PC-9 (cell line): ENCODE data around the gene OR1M1. TPM values are rescaled to one million over a fixed set of nuclear protein-coding genes. Genes with fewer than 3 reads are reported as not detected.
A peak's percentile ranks its signal among the peaks of the same experiment; 100 is the strongest.

Source experiments
- BruUV-seq: library from RNA; stranded (reverse); fragments of 400-500 nt; replicated peaks from 2 replicates; lab custom pipeline; 2021; lab: Mats Ljungman, UMichigan
- CTCF ChIA-PET: fragments of 300-600 bp; sonication (Branson Sonifier 250); formaldehyde crosslinking; loops from one replicate; lab custom pipeline; 2022; ENCODE audit warnings: antibody characterized with exemption; lab: Charles Lee
- POLR2A ChIA-PET: fragments of 300-600 bp; sonication (Branson Sonifier 250); formaldehyde crosslinking; loops from one replicate; lab custom pipeline; 2022; ENCODE audit warnings: antibody characterized with exemption; ENCODE audit not compliant: unreplicated experiment; lab: Charles Lee
- DNase-seq, 2 experiments: peaks; one replicate each; pipeline versions ENCODE4 v3.0.0 to v3.0.0-alpha.2; 2015 to 2022; ENCODE audit warnings: mixed read lengths in 1 of 2
- H2AFZ ChIP-seq: fragments of 200-600 bp; sonication (generic); 2 replicates; pipeline ENCODE4 v1.8.1; 2017; ENCODE audit warnings: antibody characterized with exemption
- H3F3A ChIP-seq: fragments of 200-600 bp; sonication (generic); 2 replicates; pipeline ENCODE4 v1.8.1; 2017; ENCODE audit warnings: antibody characterized with exemption, mild to moderate bottlenecking, low read depth; ENCODE audit not compliant: insufficient read depth
- H3K27ac ChIP-seq: fragments of 200-600 bp; sonication (generic); 2 replicates; pipeline ENCODE4 v1.6.1; 2016; ENCODE audit warnings: mixed run types
- H3K27me3 ChIP-seq: fragments of 200-600 bp; sonication (generic); 2 replicates; pipeline ENCODE4 v1.6.1; 2016; ENCODE audit warnings: low read depth, mixed run types; ENCODE audit not compliant: insufficient read depth
- H3K36me3 ChIP-seq: fragments of 200-600 bp; sonication (generic); 2 replicates; pipeline ENCODE4 v1.6.1; 2016; ENCODE audit warnings: low read depth, mixed run types
- H3K4me1 ChIP-seq: fragments of 200-600 bp; sonication (generic); replicated peaks from 2 replicates; pipeline ENCODE4 v1.6.1; 2016; ENCODE audit warnings: mixed run types; ENCODE audit not compliant: insufficient read depth
- H3K4me2 ChIP-seq: fragments of 200-600 bp; sonication (generic); 2 replicates; pipeline ENCODE4 v1.6.1; 2017; ENCODE audit warnings: mixed run types
- H3K4me3 ChIP-seq: fragments of 200-600 bp; sonication (generic); 2 replicates; pipeline ENCODE4 v1.6.1; 2016; ENCODE audit warnings: mixed run types
- H3K79me2 ChIP-seq: fragments of 200-600 bp; sonication (generic); 2 replicates; pipeline ENCODE4 v1.6.1; 2017; ENCODE audit warnings: low read depth, mixed run types
- H3K9me2 ChIP-seq: fragments of 200-600 bp; sonication (generic); 2 replicates; pipeline ENCODE4 v1.8.1; 2017; ENCODE audit warnings: mild to moderate bottlenecking; ENCODE audit not compliant: insufficient read depth
- H3K9me3 ChIP-seq: fragments of 200-600 bp; sonication (generic); 2 replicates; pipeline ENCODE4 v1.8.1; 2016; ENCODE audit warnings: low read depth; ENCODE audit not compliant: insufficient read depth
- H4K20me1 ChIP-seq: fragments of 200-600 bp; sonication (generic); 2 replicates; pipeline ENCODE4 v1.8.1; 2017; ENCODE audit not compliant: insufficient read depth
- EZH2 ChIP-seq: fragments of 200-600 bp; sonication (generic); IDR thresholded peaks from 2 replicates; pipeline ENCODE4 v1.8.0; 2017; ENCODE audit warnings: antibody characterized with exemption, low read depth
- intact Hi-C: fragments of 100-400 bp; cut with micrococcal nuclease; formaldehyde crosslinking; loops from one replicate; pipeline ENCODE4 v1.10.0; 2022; ENCODE audit not compliant: unreplicated experiment
- total RNA-seq: library from RNA; stranded (reverse); gene quantifications from 2 replicates; pipeline ENCODE4 v1.2.3, GENCODE V29; 2021
- TF ChIP-seq, protein P1 (sequence below): fragments of 200-600 bp; sonication (generic); conservative IDR thresholded peaks from 2 replicates; pipeline ENCODE4 v1.6.1; 2017; ENCODE audit warnings: mixed run types, antibody characterized with exemption, mild to moderate bottlenecking, moderate library complexity

The OR1M1 gene
- total RNA-seq, 1 experiment from 2014 or later, result not detected

DNA sequence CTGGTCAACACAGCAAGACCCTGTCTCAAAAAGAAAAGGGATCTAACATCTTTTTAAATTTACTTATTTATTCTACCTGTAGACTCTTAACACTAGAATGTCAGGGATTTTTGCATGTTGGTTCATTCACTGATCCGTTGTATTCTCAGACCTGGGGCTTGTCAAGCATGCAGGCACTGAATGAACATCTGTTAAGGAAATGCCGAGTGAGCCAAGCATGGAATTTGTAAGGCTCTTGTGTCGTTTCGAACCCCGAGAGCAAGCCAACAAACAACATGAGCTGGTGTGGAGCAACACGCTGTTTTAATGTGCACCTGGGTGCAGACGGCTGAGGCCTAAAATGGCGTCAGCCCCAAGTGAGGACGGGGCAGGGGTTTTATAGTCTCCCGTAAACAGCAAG lies 10.0 kb upstream of the OR1M1 start:
- TF ChIP-seq EZH2, result no peak
- TF ChIP-seq, protein P1, sequence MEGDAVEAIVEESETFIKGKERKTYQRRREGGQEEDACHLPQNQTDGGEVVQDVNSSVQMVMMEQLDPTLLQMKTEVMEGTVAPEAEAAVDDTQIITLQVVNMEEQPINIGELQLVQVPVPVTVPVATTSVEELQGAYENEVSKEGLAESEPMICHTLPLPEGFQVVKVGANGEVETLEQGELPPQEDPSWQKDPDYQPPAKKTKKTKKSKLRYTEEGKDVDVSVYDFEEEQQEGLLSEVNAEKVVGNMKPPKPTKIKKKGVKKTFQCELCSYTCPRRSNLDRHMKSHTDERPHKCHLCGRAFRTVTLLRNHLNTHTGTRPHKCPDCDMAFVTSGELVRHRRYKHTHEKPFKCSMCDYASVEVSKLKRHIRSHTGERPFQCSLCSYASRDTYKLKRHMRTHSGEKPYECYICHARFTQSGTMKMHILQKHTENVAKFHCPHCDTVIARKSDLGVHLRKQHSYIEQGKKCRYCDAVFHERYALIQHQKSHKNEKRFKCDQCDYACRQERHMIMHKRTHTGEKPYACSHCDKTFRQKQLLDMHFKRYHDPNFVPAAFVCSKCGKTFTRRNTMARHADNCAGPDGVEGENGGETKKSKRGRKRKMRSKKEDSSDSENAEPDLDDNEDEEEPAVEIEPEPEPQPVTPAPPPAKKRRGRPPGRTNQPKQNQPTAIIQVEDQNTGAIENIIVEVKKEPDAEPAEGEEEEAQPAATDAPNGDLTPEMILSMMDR, result no peak
- H3F3A ChIP-seq, result peaks cover 30% of the 10 kb centered on the region
- peaks cover 22% of the 10 kb centered on the region for H3K4me1 ChIP-seq
- no peaks in the 10 kb centered on the region for H3K9me3 ChIP-seq
- ChIA-PET CTCF (no interaction called here), POLR2A (no interaction called here)
- no peak overlapping the region for H3K27ac ChIP-seq
- intact Hi-C loops, result loop anchor here (5.0 kb wide), 1 partner anchor 245 kb away; the partner anchor contains the start of genes MBD3L1 and ZNF558
- no peak overlapping the region for H3K4me2 ChIP-seq
- no peaks in the 10 kb centered on the region for H3K79me2 ChIP-seq
- no peak for DNase-seq
- no TSS peak for BruUV-seq
- no peak overlapping the region for H2AFZ ChIP-seq
- H3K9me2 ChIP-seq, result no peaks in the 10 kb centered on the region
- H4K20me1 ChIP-seq, result no peaks in the 10 kb centered on the region
- no peak overlapping the region for H3K4me3 ChIP-seq
- H3K27me3 ChIP-seq, result no peaks in the 10 kb centered on the region
- no peaks in the 10 kb centered on the region for H3K36me3 ChIP-seq

DNA sequence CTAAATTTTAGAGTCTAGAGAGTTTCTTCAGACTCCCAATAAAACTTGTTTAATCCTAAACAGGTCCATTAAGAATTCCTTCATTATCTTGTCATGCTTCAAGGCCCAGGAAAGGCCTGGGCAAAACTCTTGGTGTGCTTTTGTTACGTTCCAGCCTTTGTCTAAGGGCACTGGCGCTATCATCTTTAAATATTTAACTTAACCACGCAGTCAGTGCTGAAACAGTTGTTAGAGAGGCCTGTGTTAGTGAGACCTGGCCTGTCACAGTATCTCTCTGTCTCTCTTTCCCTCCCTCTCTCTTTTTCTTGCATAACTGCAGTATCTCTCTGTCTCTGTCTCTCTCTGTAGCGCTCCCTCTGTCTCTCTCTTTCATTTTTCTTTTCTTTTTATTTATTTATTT lies 8.2 kb upstream of the OR1M1 start:
- peaks cover 26% of the 10 kb centered on the region for H3F3A ChIP-seq
- no peak overlapping the region for H2AFZ ChIP-seq
- H3K9me2 ChIP-seq, result no peaks in the 10 kb centered on the region
- intact Hi-C loops, result loop anchor here (1.0 to 5.0 kb wide), 2 partner anchors 23 to 246 kb away; partner anchors contain the start of genes MBD3L1 and ZNF558
- no peak overlapping the region for H3K4me2 ChIP-seq
- H4K20me1 ChIP-seq, result no peaks in the 10 kb centered on the region
- H3K27me3 ChIP-seq, result no peaks in the 10 kb centered on the region
- H3K36me3 ChIP-seq, result no peaks in the 10 kb centered on the region
- TF ChIP-seq, protein P1, result no peak
- no peak for TF ChIP-seq EZH2
- H3K4me3 ChIP-seq, result no peak overlapping the region
- H3K4me1 ChIP-seq, result peaks cover 22% of the 10 kb centered on the region
- CTCF ChIA-PET, result no interaction called here
- no peaks in the 10 kb centered on the region for H3K9me3 ChIP-seq
- no peak overlapping the region for H3K27ac ChIP-seq
- BruUV-seq, result no TSS peak
- H3K79me2 ChIP-seq, result no peaks in the 10 kb centered on the region
- no peak for DNase-seq
- POLR2A ChIA-PET, result no interaction called here

DNA sequence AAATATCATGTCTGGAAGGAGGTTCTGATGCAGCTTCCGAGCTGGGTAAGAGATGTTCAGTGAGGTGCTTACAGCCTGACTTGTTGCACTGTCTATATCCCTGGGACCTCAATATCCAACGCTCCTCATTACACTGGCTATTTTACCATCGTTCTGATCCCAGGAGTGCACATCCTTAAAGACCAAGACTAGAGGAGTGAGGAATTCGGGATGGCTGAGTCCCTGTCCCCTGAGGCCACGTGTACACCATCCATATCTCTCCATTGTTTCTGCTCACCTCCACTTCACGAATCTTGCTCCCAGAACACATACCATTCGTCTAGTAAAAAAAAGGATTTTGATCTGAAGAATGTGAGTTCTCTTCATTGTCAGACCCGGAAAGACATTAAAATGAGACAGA lies 20.5 kb downstream of the OR1M1 start, which contains the start of gene OR7G2:
TSS of gene OR7G2 (minus strand) at position 101 of the 400 bp plus-strand sequence. CDS start 4,232 bp downstream, outside the sequence.
- H3K27ac ChIP-seq, result no peak within 1 kb of the TSS
- ChIA-PET CTCF (no interaction called here), POLR2A (interaction anchor here (0.8 kb wide), 1 partner anchor 527 kb away, joined by 3 read pairs; no protein-coding TSS in a partner anchor)
- DNase-seq, result no peak
- no peak for TF ChIP-seq EZH2
- TF ChIP-seq, protein P1, result no peak
- H2AFZ ChIP-seq, result no peak within 1 kb of the TSS
- no peaks in the 10 kb centered on the region for H3K4me1 ChIP-seq
- no peaks in the 10 kb centered on the region for H3K9me3 ChIP-seq
- no peaks in the 10 kb centered on the region for H4K20me1 ChIP-seq
- H3K79me2 ChIP-seq, result no peaks in the 10 kb centered on the region
- H3K27me3 ChIP-seq, result peaks cover 8% of the 10 kb centered on the region; the same call in 1 of the 2 replicates
- H3F3A ChIP-seq, result peaks cover 5% of the 10 kb centered on the region; the same call in 1 of the 2 replicates
- intact Hi-C loops, result no loop called here
- no TSS peak for BruUV-seq
- H3K9me2 ChIP-seq, result no peaks in the 10 kb centered on the region
- no peaks in the 10 kb centered on the region for H3K36me3 ChIP-seq
- 0 out of 2 replicates have a peak within 1 kb of the TSS, but pooled peaks have one; percentile 9 for H3K4me2 ChIP-seq
- H3K4me3 ChIP-seq, result no peak within 1 kb of the TSS
